Measurements from ENCODE around the gene KDM3B. TPM values are rescaled to one million over a fixed set of nuclear protein-coding genes. Genes with fewer than 3 reads are reported as not detected.

KDM3B gene
- total RNA-seq, 6 donors from 2014 or later, result 54.8 to 110 (median 56.8) TPM

DNA sequence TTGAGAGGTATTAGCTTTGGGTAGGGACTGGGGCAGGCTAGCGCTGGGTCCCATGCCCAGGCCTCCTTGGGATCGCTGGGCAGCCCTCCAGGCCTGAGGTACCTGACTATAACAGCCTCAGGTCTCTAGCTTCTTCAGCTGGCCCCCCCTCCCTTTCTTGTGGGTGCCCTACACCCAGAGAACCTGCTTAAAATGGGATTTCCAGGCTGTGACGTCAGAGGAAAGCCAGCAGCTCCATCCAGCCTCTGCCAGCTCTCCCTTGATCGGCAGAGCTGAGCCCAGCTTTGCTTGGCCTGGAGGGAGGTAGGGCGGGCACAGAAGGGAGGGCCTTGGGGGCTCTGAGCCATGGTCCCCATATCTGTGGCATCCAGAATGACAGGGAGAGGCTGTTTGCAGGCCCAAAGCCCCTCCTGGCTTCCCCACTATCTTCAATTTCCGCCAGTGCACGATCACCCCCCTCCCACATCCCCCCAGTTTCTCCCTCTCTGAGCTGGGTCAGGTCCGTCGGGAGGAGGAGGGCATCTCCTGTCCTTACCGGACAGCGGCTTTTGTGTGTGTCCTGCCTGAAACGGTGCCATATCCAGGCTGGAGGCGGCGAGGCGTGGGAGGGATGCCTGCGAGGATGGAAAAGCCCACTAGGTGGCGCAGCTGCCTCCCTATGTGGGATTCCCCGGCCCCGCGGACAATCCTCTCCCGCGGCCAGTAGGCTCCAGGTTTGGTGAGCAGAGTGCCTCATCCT is 97.2 kb downstream of the KDM3B start:
- H3K4me1 ChIP-seq, result peaks cover 3 to 8% (median 7%) of the 10 kb centered on the region in 4 donors

DNA sequence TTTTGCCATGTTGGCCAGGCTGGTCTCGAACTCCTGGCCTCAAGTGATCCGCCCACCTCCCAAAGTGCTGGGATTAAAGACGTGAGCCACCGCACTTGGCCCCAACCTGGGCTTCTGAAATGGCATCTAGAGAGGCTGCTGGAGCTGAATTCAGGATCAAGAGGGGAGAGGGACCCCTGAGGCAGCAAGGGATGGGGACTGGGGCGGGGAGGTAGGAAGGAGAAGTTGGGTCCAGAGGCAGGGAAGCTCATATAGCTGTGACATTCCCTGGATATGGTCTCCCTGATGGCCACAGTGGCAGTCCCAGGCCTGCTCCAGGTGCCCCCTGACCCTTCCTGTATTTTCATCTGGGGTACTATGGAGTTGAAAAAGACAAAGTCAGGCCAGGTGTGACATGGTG is 98.5 kb downstream of the KDM3B start:
- Histone ChIP-seq H3K27ac (no peak overlapping the region), H3K4me3 (no peak overlapping the region), H3K27me3 (no peaks in the 10 kb centered on the region), H3K9me3 (no peaks in the 10 kb centered on the region), H3K36me3 (no peaks in the 10 kb centered on the region), H3K4me1 (peaks cover 3 to 8% (median 7%) of the 10 kb centered on the region in 4 donors)
- TF ChIP-seq, protein P1, sequence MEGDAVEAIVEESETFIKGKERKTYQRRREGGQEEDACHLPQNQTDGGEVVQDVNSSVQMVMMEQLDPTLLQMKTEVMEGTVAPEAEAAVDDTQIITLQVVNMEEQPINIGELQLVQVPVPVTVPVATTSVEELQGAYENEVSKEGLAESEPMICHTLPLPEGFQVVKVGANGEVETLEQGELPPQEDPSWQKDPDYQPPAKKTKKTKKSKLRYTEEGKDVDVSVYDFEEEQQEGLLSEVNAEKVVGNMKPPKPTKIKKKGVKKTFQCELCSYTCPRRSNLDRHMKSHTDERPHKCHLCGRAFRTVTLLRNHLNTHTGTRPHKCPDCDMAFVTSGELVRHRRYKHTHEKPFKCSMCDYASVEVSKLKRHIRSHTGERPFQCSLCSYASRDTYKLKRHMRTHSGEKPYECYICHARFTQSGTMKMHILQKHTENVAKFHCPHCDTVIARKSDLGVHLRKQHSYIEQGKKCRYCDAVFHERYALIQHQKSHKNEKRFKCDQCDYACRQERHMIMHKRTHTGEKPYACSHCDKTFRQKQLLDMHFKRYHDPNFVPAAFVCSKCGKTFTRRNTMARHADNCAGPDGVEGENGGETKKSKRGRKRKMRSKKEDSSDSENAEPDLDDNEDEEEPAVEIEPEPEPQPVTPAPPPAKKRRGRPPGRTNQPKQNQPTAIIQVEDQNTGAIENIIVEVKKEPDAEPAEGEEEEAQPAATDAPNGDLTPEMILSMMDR (IDR thresholded peaks at IDR 0.05), result no peak
- TF ChIP-seq POLR2A (IDR thresholded peaks at IDR 0.05), result no peak
- TF ChIP-seq EP300 (IDR thresholded peaks at IDR 0.05), result no peak
- no peak for TF ChIP-seq POLR2AphosphoS5 (IDR thresholded peaks at IDR 0.05)
- WGBS, 2 donors, result 84 to 95% methylated on average over 5 of the region's 5 CpGs
- DNase-seq (no peak), ATAC-seq (ENCODE audit: low FRiP score in 2 of 2) (no peak)

More for the DNA sequence above, 97.2 kb downstream of the KDM3B start:
- no peak overlapping the region for H3K27ac ChIP-seq
- no peaks in the 10 kb centered on the region for H3K9me3 ChIP-seq
- no peaks in the 10 kb centered on the region for H3K36me3 ChIP-seq
- WGBS, 2 donors, result 13 to 20% methylated on average over 6 to 22 of the region's 22 CpGs
- peak; percentile 90 to 96 for ATAC-seq (ENCODE audit: low FRiP score in 2 of 2)
- H3K27me3 ChIP-seq, result no peaks in the 10 kb centered on the region
- H3K4me3 ChIP-seq, result no peak overlapping the region
- peak; percentile 91 to 92 for DNase-seq
- TF ChIP-seq, protein P1 (IDR thresholded peaks at IDR 0.05), result peak; percentile 91 to 97 (median 96)
- no peak for TF ChIP-seq POLR2A (IDR thresholded peaks at IDR 0.05)

DNA sequence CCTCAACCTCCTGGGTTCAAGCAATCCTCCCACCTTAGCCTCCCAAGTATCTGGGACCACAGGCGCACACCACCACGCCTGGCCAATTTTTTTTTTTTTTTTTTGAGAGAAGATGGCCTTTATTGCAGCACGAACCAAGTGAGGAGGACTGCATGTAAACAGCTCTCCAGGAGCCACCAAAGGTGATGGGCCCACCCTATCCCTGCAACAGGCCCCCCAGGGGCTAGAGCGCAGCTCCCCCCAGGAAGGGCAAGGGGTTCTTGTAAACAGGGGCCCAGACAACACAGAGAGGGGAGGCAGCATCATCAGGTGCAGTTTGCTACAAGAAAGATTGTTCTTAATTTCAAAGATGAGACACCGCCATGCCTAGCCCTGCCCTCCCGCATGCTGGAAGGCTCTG is 100.2 kb downstream of the KDM3B start:
- TF ChIP-seq EP300 (IDR thresholded peaks at IDR 0.05) (no peak), POLR2AphosphoS5 (IDR thresholded peaks at IDR 0.05) (no peak), POLR2A (IDR thresholded peaks at IDR 0.05) (no peak)
- TF ChIP-seq, protein P1 (IDR thresholded peaks at IDR 0.05), result no peak
- no peaks in the 10 kb centered on the region for H3K27me3 ChIP-seq
- no peak for ATAC-seq (ENCODE audit: low FRiP score in 2 of 2)
- H3K4me3 ChIP-seq, result no peak overlapping the region
- H3K4me1 ChIP-seq, result peaks cover 3 to 8% (median 7%) of the 10 kb centered on the region in 4 donors
- no peak for DNase-seq
- H3K27ac ChIP-seq, result no peak overlapping the region
- no peaks in the 10 kb centered on the region for H3K9me3 ChIP-seq
- H3K36me3 ChIP-seq, result no peaks in the 10 kb centered on the region
- 69 to 83% methylated on average over 3 to 6 of the region's 6 CpGs for WGBS, 2 donors

DNA sequence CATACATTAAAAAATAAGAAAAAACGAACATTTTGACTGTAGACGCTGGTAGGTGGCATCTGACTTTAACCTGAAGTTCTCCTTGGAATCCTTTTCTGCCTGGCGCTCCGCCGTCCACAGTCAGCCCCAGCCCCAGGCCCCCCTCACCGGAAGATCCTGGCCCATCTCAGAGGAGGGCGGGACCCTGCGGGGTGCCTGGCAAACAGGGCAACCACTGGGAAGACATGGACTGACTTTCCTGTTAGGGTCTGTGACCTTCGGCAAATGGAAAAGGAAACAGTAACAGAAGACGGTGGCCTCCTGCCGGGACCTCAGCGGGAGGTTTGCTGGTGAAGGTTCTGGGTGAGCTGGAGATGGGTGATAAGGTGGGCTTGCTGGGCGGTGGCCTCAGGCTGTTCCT is 101.1 kb downstream of the KDM3B start:
- ATAC-seq (ENCODE audit: low FRiP score in 2 of 2), result no peak
- no peaks in the 10 kb centered on the region for H3K27me3 ChIP-seq
- no peak for TF ChIP-seq POLR2A (IDR thresholded peaks at IDR 0.05)
- TF ChIP-seq POLR2AphosphoS5 (IDR thresholded peaks at IDR 0.05), result no peak
- no peak for TF ChIP-seq EP300 (IDR thresholded peaks at IDR 0.05)
- TF ChIP-seq, protein P1 (IDR thresholded peaks at IDR 0.05), result no peak
- H3K4me1 ChIP-seq, result peaks cover 7 to 15% (median 9%) of the 10 kb centered on the region in 4 donors
- no peak overlapping the region for H3K27ac ChIP-seq
- 87 to 89% methylated on average over 13 of the region's 13 CpGs for WGBS, 2 donors
- H3K4me3 ChIP-seq, result no peak overlapping the region
- no peaks in the 10 kb centered on the region for H3K9me3 ChIP-seq
- no peaks in the 10 kb centered on the region for H3K36me3 ChIP-seq
- no peak for DNase-seq

DNA sequence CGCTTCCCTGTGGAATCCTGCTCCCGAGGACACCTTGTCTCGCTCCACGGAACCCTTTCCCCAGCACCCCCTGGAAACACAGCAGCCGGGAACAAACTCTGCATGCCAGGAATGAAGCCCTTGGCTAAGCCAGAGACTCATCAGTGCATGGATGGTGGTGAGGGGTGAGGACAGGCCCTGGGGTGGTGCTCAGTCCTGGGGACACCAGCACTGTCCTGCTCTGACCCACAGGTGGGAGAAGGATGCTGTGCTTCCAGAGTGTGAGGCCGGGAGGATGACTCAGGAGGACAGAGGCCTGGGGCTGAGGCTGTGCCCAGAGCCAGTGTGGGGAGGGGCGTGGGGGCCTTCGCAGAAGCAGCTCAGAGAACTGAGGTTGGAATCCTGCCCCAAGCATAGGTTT is 101.6 kb downstream of the KDM3B start:
- Histone ChIP-seq H3K4me3 (no peak overlapping the region), H3K4me1 (peaks cover 8 to 19% (median 10%) of the 10 kb centered on the region in 4 donors), H3K27me3 (no peaks in the 10 kb centered on the region), H3K36me3 (no peaks in the 10 kb centered on the region), H3K9me3 (no peaks in the 10 kb centered on the region), H3K27ac (no peak overlapping the region)
- WGBS, 2 donors, result 81 to 86% methylated on average over 7 of the region's 8 CpGs
- no peak for DNase-seq
- TF ChIP-seq POLR2AphosphoS5 (IDR thresholded peaks at IDR 0.05) (no peak), POLR2A (IDR thresholded peaks at IDR 0.05) (no peak)
- no peak for ATAC-seq (ENCODE audit: low FRiP score in 2 of 2)
